IPS DF 6.9 (cell line): ENCODE measurements around the gene MSANTD1.

Source experiments
- DNase-seq: peaks from one replicate; pipeline ENCODE4 v3.0.0-alpha.2; 2013; ENCODE audit warnings: low read depth, low spot score
- H3K27ac ChIP-seq: one replicate; pipeline ENCODE4 v1.5.1; 2013; ENCODE audit warnings: low read length, control low read depth
- H3K27me3 ChIP-seq: 2 replicates; pipeline ENCODE4 v1.6.1; 2013; ENCODE audit warnings: mild to moderate bottlenecking, low read length; ENCODE audit not compliant: control insufficient read depth, insufficient read depth
- H3K36me3 ChIP-seq: 2 replicates; pipeline ENCODE4 v1.6.1; 2013; ENCODE audit warnings: low read length; ENCODE audit not compliant: control insufficient read depth, insufficient read depth
- H3K4me1 ChIP-seq: 2 replicates; pipeline ENCODE4 v1.6.1; 2013; ENCODE audit warnings: low read length; ENCODE audit not compliant: control insufficient read depth, insufficient read depth
- H3K4me3 ChIP-seq: 2 replicates; pipeline ENCODE4 v1.5.1; 2013; ENCODE audit warnings: mild to moderate bottlenecking, low read length
- H3K9me3 ChIP-seq: 2 replicates; pipeline ENCODE4 v1.6.1; 2013; ENCODE audit warnings: low read length, inconsistent platforms; ENCODE audit not compliant: control insufficient read depth, insufficient read depth
- WGBS: extraction: QIAGEN DNeasy Blood & Tissue Kit; methylation state at CpG from one replicate; pipeline ENCODE4 v1.1.7; 2013; ENCODE audit warnings: mixed read lengths, missing lambda C conversion rate; ENCODE audit not compliant: insufficient read length, insufficient coverage; 5-methylcytosine and 5-hydroxymethylcytosine counted together

The MSANTD1 gene

GRCh38 chr4:3248811-3249661 lies at the start of gene MSANTD1:
MSANTD1 (plus strand) TSS chr4:3249159; CDS start chr4:3249223, 64 bp downstream.
- DNase-seq, result no peak
- no CpG with 5 or more reads among the region's 72 CpGs for WGBS
- Histone ChIP-seq H3K27me3 (no peaks in the 10 kb centered on the region), H3K4me1 (peaks cover 4% of the 10 kb centered on the region), H3K4me3 (no peak within 1 kb of the TSS), H3K36me3 (no peaks in the 10 kb centered on the region; the same call in 1 of the 2 replicates), H3K9me3 (no peaks in the 10 kb centered on the region), H3K27ac (no peak within 1 kb of the TSS)

GRCh38 chr4:3199653-3200422 lies 49.1 kb upstream of the MSANTD1 start:
- no peak overlapping the region for H3K27ac ChIP-seq
- no peak for DNase-seq
- peaks cover 6% of the 10 kb centered on the region; the same call in 1 of the 2 replicates for H3K36me3 ChIP-seq
- no peaks in the 10 kb centered on the region for H3K4me1 ChIP-seq
- H3K27me3 ChIP-seq, result no peaks in the 10 kb centered on the region
- H3K9me3 ChIP-seq, result no peaks in the 10 kb centered on the region
- no peak overlapping the region for H3K4me3 ChIP-seq
- WGBS, result no CpG with 5 or more reads among the region's 17 CpGs

GRCh38 chr4:3200423-3201090 lies 48.4 kb upstream of the MSANTD1 start:
- Histone ChIP-seq H3K4me1 (no peaks in the 10 kb centered on the region), H3K36me3 (peaks cover 3% of the 10 kb centered on the region; the same call in 1 of the 2 replicates), H3K27me3 (no peaks in the 10 kb centered on the region), H3K9me3 (no peaks in the 10 kb centered on the region), H3K27ac (no peak overlapping the region), H3K4me3 (no peak overlapping the region)
- DNase-seq, result no peak
- WGBS, result no CpG with 5 or more reads among the region's 8 CpGs

- WGBS, result no CpG with 5 or more reads among the region's 11 CpGs
- no peaks in the 10 kb centered on the region for H3K9me3 ChIP-seq
- no peak overlapping the region for H3K4me3 ChIP-seq
- H3K27me3 ChIP-seq, result no peaks in the 10 kb centered on the region
- H3K36me3 ChIP-seq, result peaks cover 8% of the 10 kb centered on the region
- DNase-seq, result no peak
- no peaks in the 10 kb centered on the region for H3K4me1 ChIP-seq
- no peak overlapping the region for H3K27ac ChIP-seq
Observed at GRCh38 chr4:3201718-3202702, 46.9 kb upstream of the MSANTD1 start.

- no peak for DNase-seq
- no peaks in the 10 kb centered on the region for H3K27me3 ChIP-seq
- H3K9me3 ChIP-seq, result no peaks in the 10 kb centered on the region
- H3K36me3 ChIP-seq, result peaks cover 8% of the 10 kb centered on the region
- no peak overlapping the region for H3K27ac ChIP-seq
- H3K4me1 ChIP-seq, result no peaks in the 10 kb centered on the region
- H3K4me3 ChIP-seq, result no peak overlapping the region
- whole genome bisulfite sequencing, result 100% methylated on average over 1 of the region's 22 CpGs
Observed at GRCh38 chr4:3202836-3203820, 45.8 kb upstream of the MSANTD1 start.

- Histone ChIP-seq H3K27me3 (no peaks in the 10 kb centered on the region), H3K27ac (no peak overlapping the region), H3K4me1 (no peaks in the 10 kb centered on the region), H3K9me3 (no peaks in the 10 kb centered on the region), H3K4me3 (no peak overlapping the region), H3K36me3 (peaks cover 11% of the 10 kb centered on the region)
- DNase-seq, result no peak
- no CpG with 5 or more reads among the region's 8 CpGs for WGBS
Observed at GRCh38 chr4:3203971-3204431, 45.0 kb upstream of the MSANTD1 start.

- no CpG with 5 or more reads among the region's 11 CpGs for WGBS
- Histone ChIP-seq H3K36me3 (peaks cover 18% of the 10 kb centered on the region), H3K4me3 (no peak overlapping the region), H3K27ac (no peak overlapping the region), H3K4me1 (no peaks in the 10 kb centered on the region), H3K27me3 (no peaks in the 10 kb centered on the region), H3K9me3 (no peaks in the 10 kb centered on the region)
- no peak for DNase-seq
Observed at GRCh38 chr4:3205995-3206394, 43.0 kb upstream of the MSANTD1 start.

GRCh38 chr4:3206439-3207100 lies 42.4 kb upstream of the MSANTD1 start:
- H3K4me3 ChIP-seq, result no peak overlapping the region
- no peak for DNase-seq
- WGBS, result no CpG with 5 or more reads among the region's 18 CpGs
- H3K9me3 ChIP-seq, result no peaks in the 10 kb centered on the region
- no peak overlapping the region for H3K27ac ChIP-seq
- no peaks in the 10 kb centered on the region for H3K27me3 ChIP-seq
- peaks cover 18% of the 10 kb centered on the region for H3K36me3 ChIP-seq
- H3K4me1 ChIP-seq, result no peaks in the 10 kb centered on the region
